Measurements from ENCODE around the gene DLL3. TPM values are rescaled to one million over a fixed set of nuclear protein-coding genes. Genes with fewer than 3 reads are reported as not detected.

The DLL3 gene
- total and polyA plus RNA-seq, 9 of the 15 experiments (the other 6 are each of a cell fraction or from before 2014, with no cell fraction given): 0.80 to 6.3 (median 1.2) TPM

- TF ChIP-seq, protein P1, sequence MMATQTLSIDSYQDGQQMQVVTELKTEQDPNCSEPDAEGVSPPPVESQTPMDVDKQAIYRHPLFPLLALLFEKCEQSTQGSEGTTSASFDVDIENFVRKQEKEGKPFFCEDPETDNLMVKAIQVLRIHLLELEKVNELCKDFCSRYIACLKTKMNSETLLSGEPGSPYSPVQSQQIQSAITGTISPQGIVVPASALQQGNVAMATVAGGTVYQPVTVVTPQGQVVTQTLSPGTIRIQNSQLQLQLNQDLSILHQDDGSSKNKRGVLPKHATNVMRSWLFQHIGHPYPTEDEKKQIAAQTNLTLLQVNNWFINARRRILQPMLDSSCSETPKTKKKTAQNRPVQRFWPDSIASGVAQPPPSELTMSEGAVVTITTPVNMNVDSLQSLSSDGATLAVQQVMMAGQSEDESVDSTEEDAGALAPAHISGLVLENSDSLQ (IDR thresholded peaks at IDR 0.05): peak; percentile 75
- TF ChIP-seq ETS2 (tag; IDR thresholded peaks at IDR 0.05; ENCODE audit: borderline replicate concordance, poor library complexity, severe bottlenecking): no peak
- no peak for TF ChIP-seq THRB (CRISPR knock-in tag; conservative IDR thresholded peaks at IDR 0.05)
- no peak for TF ChIP-seq ZNF57 (CRISPR knock-in tag; IDR thresholded peaks at IDR 0.05)
- TF ChIP-seq ZBTB26 (CRISPR knock-in tag; IDR thresholded peaks at IDR 0.05): no peak
- TF ChIP-seq SRSF1 (IDR thresholded peaks at IDR 0.05; ENCODE audit: low read depth, low read length): no peak
- no peak for TF ChIP-seq MCM2 (IDR thresholded peaks at IDR 0.05; ENCODE audit: low read depth)
- no peak for TF ChIP-seq FOXM1 (IDR thresholded peaks at IDR 0.05; ENCODE audit: low read depth)
- no peak for TF ChIP-seq FOXM1 (CRISPR knock-in tag; IDR thresholded peaks at IDR 0.05; ENCODE audit: low read depth)
- TF ChIP-seq PRMT5 (CRISPR knock-in tag; IDR thresholded peaks at IDR 0.05): no peak
- TF ChIP-seq, protein P2, sequence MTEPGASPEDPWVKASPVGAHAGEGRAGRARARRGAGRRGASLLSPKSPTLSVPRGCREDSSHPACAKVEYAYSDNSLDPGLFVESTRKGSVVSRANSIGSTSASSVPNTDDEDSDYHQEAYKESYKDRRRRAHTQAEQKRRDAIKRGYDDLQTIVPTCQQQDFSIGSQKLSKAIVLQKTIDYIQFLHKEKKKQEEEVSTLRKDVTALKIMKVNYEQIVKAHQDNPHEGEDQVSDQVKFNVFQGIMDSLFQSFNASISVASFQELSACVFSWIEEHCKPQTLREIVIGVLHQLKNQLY (CRISPR knock-in tag; conservative IDR thresholded peaks at IDR 0.05): no peak
- TF ChIP-seq ZBTB5 (IDR thresholded peaks at IDR 0.05): peak; percentile 86
- TF ChIP-seq, protein P3, sequence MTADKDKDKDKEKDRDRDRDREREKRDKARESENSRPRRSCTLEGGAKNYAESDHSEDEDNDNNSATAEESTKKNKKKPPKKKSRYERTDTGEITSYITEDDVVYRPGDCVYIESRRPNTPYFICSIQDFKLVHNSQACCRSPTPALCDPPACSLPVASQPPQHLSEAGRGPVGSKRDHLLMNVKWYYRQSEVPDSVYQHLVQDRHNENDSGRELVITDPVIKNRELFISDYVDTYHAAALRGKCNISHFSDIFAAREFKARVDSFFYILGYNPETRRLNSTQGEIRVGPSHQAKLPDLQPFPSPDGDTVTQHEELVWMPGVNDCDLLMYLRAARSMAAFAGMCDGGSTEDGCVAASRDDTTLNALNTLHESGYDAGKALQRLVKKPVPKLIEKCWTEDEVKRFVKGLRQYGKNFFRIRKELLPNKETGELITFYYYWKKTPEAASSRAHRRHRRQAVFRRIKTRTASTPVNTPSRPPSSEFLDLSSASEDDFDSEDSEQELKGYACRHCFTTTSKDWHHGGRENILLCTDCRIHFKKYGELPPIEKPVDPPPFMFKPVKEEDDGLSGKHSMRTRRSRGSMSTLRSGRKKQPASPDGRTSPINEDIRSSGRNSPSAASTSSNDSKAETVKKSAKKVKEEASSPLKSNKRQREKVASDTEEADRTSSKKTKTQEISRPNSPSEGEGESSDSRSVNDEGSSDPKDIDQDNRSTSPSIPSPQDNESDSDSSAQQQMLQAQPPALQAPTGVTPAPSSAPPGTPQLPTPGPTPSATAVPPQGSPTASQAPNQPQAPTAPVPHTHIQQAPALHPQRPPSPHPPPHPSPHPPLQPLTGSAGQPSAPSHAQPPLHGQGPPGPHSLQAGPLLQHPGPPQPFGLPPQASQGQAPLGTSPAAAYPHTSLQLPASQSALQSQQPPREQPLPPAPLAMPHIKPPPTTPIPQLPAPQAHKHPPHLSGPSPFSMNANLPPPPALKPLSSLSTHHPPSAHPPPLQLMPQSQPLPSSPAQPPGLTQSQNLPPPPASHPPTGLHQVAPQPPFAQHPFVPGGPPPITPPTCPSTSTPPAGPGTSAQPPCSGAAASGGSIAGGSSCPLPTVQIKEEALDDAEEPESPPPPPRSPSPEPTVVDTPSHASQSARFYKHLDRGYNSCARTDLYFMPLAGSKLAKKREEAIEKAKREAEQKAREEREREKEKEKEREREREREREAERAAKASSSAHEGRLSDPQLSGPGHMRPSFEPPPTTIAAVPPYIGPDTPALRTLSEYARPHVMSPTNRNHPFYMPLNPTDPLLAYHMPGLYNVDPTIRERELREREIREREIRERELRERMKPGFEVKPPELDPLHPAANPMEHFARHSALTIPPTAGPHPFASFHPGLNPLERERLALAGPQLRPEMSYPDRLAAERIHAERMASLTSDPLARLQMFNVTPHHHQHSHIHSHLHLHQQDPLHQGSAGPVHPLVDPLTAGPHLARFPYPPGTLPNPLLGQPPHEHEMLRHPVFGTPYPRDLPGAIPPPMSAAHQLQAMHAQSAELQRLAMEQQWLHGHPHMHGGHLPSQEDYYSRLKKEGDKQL (CRISPR knock-in tag; IDR thresholded peaks at IDR 0.05; ENCODE audit: borderline replicate concordance): no peak
- TF ChIP-seq, protein P4, sequence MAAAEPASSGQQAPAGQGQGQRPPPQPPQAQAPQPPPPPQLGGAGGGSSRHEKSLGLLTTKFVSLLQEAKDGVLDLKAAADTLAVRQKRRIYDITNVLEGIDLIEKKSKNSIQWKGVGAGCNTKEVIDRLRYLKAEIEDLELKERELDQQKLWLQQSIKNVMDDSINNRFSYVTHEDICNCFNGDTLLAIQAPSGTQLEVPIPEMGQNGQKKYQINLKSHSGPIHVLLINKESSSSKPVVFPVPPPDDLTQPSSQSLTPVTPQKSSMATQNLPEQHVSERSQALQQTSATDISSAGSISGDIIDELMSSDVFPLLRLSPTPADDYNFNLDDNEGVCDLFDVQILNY (CRISPR knock-in tag; IDR thresholded peaks at IDR 0.05): no peak
- TF ChIP-seq HNRNPUL1 (IDR thresholded peaks at IDR 0.05; ENCODE audit: low read length): no peak
Measured at GRCh38 chr19:39546599-39546998, 47.9 kb downstream of the DLL3 start (continued).

Data from K562 (cell line).